GM13977 (cell line): Measurements from ENCODE around the gene PCDH9.

Source experiments
- DNase-seq: peaks from one replicate; pipeline ENCODE4 v3.0.0; 2012; ENCODE audit warnings: low spot score
- in situ Hi-C: fragments of 300-500 bp; cut with MboI; formaldehyde crosslinking; loops from one replicate; pipeline ENCODE4 v1.12.0; 2022; ENCODE audit warnings: low sequenced_read_pairs, low pct_unique_long_range_greater_than_20kb, mixed read lengths, inconsistent platforms; ENCODE audit not compliant: unreplicated experiment
- TF ChIP-seq, protein P1 (sequence below): IDR thresholded peaks from 2 replicates; pipeline ENCODE4 v1.5.1; 2012; ENCODE audit warnings: mild to moderate bottlenecking, control low read depth; ENCODE audit not compliant: insufficient read depth; ENCODE audit errors: extremely low read depth, missing control alignments

Gene PCDH9

DNA sequence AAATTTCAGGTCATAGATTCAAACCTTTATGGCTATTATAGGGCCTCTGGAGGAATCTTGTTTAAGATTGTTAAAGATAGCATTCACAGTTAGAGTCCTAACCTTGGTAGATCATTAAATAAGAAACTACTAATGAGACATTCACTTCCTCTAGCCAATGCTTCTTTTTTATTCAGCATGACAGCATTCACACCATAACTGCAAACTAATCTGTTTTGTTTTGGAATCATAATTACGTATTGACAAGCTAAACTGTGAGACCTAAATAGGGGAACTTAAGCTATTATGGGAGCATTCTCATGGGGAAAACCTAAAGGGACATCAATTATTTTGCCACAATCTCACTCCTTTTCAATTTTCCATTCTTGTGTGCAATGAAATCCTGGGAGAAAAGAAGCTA lies 653.8 kb downstream of the PCDH9 start:
- in situ Hi-C loops: no loop called here
- DNase-seq: no peak
- TF ChIP-seq, protein P1, sequence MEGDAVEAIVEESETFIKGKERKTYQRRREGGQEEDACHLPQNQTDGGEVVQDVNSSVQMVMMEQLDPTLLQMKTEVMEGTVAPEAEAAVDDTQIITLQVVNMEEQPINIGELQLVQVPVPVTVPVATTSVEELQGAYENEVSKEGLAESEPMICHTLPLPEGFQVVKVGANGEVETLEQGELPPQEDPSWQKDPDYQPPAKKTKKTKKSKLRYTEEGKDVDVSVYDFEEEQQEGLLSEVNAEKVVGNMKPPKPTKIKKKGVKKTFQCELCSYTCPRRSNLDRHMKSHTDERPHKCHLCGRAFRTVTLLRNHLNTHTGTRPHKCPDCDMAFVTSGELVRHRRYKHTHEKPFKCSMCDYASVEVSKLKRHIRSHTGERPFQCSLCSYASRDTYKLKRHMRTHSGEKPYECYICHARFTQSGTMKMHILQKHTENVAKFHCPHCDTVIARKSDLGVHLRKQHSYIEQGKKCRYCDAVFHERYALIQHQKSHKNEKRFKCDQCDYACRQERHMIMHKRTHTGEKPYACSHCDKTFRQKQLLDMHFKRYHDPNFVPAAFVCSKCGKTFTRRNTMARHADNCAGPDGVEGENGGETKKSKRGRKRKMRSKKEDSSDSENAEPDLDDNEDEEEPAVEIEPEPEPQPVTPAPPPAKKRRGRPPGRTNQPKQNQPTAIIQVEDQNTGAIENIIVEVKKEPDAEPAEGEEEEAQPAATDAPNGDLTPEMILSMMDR: no peak

DNA sequence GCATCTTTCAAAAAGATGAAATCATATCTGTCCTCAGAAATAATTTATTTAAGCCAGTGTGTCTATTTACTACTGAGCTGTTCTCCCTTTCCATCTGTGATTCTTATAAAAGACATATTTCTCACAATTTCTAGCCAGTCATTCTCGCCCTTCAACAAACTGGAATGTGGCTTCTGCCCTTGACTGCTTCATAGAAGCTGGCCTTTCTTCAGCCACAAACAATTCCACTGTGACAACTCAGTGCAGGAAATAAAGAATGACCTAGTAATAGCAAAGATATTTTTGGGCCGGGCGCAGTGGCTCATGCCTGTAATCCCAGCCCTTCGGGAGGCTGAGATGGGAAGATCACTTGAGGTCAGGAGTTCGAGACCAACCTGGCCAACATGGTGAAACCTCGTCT lies 655.5 kb downstream of the PCDH9 start:
- in situ Hi-C loops: no loop called here
- TF ChIP-seq, protein P1: no peak
- no peak for DNase-seq

DNA sequence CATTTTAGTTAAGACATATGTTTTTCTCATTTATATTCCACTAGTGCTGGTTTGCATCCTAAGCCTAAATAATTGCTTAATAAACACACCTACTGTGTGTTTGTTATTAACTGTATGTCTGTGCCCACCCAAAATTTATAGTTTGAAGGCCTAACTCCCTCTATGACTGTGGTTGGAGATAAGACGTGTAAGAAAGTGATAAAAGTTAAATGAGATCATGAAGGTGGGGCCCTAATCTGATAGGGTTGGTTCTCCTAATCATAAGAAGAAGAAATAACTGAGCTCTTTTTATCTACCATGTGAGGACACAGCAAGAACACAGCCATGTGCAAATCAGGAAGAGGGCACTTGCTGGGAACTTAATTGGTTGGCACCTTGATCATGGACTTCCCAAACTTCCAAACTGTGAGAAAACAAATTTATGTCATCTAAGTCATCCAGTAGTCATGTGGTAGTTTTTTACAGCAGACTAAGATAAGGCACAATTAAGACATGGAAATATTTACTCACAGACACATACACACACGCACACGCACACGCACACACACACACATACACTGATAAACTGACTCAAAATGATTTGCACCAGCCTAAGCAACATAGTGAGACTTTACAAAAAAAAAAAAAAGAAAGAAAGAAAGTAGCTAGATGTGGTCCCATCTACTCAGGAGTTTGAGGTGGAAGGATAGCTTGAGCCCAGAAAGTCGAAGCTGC lies 662.1 kb downstream of the PCDH9 start:
- in situ Hi-C loops: no loop called here
- TF ChIP-seq, protein P1: no peak

DNA sequence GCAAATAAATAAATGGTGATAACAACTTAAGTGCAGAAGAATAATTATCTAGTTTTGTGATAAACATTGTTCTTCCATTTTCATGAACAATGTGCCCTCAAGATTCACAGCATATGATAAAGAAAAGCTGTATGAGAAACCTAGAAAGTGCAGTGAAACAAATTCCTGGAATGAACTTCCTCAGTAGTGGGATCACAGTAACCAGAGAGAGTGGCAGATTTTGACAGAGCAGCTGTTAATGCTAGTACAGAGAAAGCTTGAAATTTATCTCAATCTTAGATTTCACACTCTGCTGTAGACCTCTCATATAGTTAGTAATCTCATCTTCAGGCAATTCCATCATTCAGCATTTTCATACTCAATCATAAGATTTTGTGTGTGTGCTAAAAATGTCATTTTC lies 664.9 kb downstream of the PCDH9 start:
- TF ChIP-seq, protein P1: no peak
- no peak for DNase-seq
- in situ Hi-C loops: no loop called here

More for the DNA sequence above, 662.1 kb downstream of the PCDH9 start:
- DNase-seq: no peak

DNA sequence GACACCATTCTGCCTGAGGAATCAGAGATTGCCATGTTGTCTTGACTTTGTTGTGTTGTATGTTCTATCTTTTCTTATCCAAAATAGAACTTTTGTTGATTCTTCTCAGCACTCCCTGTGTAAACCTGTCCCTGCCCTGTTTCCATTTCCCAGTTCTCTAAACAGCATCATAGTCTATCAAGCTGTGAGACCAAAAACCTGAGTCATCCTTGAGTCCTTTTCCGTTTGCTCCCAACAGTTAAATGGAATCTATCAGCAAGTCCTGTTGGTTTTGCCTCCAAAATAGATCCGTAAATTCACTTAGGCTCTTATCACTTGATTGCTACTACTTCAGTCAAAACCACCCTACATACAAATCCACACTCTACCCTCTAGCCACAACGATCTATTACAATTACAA lies 667.1 kb downstream of the PCDH9 start:
- TF ChIP-seq, protein P1: no peak
- DNase-seq: no peak
- in situ Hi-C loops: no loop called here

DNA sequence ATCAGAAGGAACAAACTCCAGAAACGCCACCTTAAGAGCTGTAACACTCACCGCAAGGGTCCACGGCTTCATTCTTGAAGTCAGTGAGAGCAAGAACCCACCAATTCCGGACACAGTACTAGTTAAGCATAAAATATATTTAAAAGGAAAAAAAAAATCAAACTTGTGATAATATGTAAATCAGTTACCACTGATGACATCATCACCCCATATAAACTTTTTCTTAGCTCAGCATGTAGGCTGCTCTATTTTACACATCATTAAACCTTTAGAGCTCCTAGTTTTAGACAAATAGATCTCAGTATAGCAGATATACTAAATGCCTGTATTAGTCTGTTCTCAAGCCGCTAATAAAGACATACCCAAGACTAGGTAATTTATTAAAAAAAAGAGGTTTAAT lies 668.1 kb downstream of the PCDH9 start:
- TF ChIP-seq, protein P1: no peak
- DNase-seq: no peak
- in situ Hi-C loops: no loop called here
